Suppressor macrophage treated with lipopolysaccharide for 1 hour (primary cell): ENCODE data around the gene HSBP1L1.
A peak's percentile ranks its signal among the peaks of the same experiment; 100 is the strongest.

Source experiments
- DNase-seq, 3 donors: peaks; one replicate each; pipeline ENCODE4 v3.0.0-alpha.2; 2020 to 2022

HSBP1L1 gene

DNA sequence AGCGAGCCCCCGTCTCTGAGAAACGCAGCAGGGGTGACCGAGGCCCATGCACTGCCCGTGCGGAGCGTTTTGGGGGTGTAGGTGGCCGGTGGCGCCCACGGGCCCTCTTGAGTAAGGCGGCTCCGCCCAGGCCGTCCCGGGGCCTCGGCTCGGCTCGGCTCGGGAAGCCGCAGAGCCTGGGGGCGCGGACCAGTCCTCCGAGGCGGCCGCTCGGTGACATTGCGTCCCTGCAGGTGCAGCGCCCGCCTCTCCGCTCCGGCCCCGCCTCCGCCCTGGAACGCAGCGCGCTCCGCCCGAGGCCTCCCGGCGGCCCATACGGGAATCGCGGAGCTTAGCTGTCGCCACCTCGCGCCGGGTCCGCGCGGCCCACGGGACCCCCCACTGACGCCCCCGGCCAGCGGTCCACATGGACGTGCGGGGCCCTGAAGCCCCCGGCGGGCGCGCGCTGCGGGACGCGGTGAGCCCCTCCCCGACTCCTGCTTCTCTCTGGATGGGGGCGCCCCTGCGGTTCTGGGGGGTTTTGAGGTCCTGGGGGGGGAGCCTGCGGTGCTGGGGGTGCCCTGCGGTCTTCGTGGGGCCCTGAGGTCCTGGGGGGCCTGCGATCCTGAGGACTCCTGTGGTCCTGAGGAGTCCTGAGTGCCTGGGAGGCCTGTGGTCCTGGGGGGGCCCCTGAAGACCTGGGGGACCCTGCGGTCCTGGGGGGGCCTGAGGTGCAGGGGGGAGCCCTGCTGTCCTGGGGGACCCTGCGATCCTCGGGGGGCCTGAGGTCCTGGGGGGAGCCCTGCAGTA is at the start of gene HSBP1L1:
Gene HSBP1L1 (plus strand): TSS at position 314 of the 789 bp plus-strand sequence. CDS start 93 bp downstream, at position 407.
- peak; percentile 62 to 83 (median 71) for DNase-seq

DNA sequence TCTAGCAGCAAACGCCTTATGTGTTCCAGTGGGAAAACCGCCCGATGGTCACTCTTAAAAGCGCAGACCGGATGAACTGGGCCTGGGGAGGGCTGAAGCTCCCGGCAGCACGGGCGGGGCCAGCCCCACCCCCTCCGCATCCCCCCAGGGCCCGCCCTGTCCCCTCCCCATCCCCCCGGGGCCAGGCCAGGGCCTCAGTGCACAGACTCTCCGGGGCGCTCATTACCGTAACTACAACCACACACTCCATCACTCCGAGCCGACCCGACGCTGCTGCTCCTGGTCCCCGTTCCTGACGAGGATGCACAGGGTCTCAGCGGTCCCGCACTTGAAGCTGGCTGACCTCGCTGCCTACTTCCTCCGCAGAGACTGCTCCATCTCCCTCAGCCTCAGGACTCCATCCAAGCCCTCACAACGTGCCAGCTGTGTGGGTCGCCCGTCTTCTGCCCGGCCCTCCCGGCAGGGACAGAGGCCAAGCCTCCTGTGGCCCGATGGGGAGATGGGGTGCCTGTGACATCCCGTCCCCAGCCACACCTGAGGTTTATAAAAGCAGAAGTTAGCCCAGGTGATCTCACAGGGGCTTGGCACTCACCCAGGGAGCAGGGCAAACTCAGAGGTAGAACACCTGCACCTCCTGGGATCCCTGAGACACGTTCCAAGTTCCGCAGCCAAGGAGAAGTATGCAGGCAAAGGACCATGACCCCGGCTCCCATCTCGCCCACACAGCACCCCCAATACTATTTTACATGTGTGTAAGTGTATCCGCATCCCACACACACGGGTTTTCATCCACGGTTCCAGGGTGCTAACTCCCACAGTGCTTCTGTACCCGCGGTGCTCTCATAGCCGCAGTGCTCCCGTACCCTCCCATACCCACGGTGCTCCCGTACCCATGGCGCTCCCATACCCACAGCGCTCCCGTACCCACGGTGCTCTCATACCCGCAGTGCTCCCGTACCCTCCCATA is 49.0 kb upstream of the HSBP1L1 start:
- no peak for DNase-seq

- no peak for DNase-seq
Observed at GRCh38 chr18:79916128-79916494, 48.3 kb upstream of the HSBP1L1 start.

GRCh38 chr18:79916546-79917168 is 47.8 kb upstream of the HSBP1L1 start:
- no peak for DNase-seq

DNA sequence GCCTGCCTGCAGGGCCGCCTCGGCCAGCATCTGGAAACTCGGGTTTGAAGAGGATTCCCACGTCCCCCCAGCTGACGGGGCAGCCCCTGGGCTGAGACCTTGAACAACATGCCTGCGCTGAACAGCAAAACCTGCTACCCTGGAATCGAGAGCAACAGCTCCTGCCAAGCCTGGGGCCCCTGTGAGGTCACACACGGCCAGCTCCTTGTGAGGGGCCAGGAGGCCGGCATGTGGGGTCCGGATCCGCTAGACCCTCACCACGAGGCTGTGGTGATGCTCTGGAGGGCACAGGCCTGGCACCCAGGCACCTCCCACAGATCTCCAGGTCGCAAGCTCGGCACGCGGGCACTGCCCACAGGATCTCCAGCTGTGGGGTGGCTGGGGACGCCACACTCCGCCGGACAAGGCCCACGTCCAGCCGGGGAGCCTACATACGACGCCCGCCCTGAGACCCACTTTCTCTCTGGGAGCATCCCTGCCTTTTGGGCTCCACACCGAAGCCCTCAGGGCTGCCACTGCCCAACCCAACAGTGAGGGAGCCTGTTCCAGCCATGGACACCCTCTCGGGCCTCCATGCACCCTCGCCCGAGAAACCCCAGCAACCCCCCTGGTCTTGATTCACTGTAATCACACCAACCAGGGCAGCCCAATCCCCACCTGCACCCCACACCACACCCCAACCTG is 47.1 kb upstream of the HSBP1L1 start:
- DNase-seq = no peak

DNA sequence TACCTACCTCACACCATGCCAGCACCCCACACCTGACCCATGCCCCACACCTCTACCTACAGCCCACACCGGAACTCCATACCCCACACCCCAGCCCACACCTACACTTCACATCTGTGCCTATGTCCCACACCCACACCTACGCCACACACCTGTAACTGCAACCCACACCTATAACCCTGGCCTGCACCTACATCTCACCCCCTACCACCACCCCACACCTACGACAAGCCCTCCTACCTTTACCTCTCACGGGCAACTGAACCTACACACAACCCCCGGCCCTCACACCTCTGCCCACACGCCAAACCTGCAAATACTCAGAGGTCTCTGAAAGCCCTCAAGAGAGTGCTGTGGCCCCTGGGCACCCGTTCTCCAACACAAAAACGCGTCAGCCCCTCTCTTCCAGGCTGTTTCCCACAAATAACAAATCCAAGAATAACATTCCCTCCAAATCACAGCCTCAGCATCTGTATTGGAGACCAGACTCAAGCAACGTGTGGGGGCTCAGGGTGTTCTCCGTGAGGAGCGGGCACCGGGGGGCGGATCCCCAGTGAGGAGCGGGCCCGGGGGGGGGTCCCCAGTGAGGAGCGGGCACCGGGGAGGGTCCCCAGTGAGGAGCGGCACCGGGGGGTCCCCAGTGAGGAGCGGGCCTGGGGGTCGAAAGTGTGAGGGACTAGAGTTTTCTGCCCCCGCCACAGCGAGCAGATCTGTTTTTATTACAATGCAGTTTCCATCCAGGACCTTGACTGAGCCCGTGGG is 46.4 kb upstream of the HSBP1L1 start:
- no peak for DNase-seq

DNA sequence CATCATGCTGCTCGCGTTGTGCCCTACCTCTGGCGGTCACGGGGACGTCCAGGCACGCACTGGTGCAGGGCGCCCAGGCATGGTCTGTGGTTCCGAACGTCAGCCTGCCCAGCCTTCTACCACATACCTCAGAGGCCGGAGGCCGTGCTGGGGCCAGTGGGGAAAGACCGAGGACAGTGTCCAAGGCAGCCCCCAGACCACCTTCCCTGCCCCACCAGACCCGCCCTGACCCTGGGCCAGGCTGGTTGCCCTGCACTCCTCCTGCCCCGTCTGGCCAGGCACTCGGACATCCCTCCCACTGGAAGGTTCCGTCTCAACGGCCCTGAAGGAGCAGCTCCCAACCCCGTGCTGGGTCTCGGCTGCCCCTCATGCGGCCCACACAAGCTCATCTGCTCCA is 45.8 kb upstream of the HSBP1L1 start:
- DNase-seq = no peak

GRCh38 chr18:79919089-79919488 is 45.4 kb upstream of the HSBP1L1 start:
- DNase-seq = no peak

GRCh38 chr18:79921984-79922965 is 42.2 kb upstream of the HSBP1L1 start:
- DNase-seq = no peak

DNA sequence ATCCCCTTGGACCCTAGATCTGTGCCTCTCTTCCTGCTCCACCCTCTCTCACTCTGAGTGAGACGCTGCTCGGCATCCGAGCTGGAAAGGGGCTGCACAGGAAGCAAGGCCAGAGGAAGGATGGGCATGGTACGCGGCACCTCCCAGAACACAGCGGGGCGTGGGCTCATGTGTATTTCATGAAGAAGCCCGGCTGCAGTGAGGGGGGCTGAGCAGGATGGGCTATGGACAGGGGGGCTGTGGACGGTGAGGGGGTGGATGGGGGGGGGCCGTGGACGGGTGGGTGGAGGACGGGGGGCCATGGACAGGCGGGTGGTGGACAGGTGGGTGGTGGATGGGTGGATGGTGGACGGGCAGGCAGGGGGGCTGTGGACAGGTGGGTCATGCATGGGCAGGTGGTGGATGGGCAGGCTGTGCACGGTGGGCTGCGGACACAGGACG is 41.5 kb upstream of the HSBP1L1 start:
- DNase-seq = no peak

DNA sequence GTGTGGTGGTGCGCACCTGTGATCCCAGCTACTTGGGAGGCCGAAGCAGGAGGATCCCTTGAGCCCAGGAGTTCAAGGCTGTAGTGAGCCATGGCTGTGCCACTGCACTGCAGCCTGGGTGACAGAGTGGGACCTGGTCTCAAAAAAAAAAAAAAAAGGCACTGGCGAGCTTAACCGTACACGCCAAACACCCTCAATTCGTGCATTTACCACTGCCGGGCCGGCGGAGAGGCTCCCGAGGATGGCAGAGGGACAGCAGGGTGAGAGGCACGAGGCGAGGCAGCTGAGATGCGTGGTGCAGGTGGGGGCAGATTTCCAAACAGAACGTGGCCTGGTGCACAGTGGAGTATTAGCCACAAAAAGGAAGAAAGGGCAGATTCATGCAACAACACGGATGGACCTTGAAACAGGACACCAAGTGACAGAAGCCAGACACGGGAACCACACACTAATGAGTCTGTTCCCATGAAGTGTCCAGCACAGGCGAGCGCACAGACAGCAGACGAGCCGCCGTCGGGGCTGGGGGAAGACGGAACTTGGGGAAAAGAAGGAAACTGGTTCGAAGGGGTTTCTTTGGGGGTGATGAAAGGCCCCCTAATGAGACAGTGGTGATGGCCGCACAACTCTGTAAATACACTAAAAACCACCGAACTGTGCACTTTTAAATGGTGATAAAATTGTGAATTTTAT is 40.4 kb upstream of the HSBP1L1 start:
- DNase-seq = no peak

GRCh38 chr18:79924814-79925731 is 39.4 kb upstream of the HSBP1L1 start:
- no peak for DNase-seq

GRCh38 chr18:79926306-79926705 is 38.1 kb upstream of the HSBP1L1 start:
- DNase-seq = no peak

DNA sequence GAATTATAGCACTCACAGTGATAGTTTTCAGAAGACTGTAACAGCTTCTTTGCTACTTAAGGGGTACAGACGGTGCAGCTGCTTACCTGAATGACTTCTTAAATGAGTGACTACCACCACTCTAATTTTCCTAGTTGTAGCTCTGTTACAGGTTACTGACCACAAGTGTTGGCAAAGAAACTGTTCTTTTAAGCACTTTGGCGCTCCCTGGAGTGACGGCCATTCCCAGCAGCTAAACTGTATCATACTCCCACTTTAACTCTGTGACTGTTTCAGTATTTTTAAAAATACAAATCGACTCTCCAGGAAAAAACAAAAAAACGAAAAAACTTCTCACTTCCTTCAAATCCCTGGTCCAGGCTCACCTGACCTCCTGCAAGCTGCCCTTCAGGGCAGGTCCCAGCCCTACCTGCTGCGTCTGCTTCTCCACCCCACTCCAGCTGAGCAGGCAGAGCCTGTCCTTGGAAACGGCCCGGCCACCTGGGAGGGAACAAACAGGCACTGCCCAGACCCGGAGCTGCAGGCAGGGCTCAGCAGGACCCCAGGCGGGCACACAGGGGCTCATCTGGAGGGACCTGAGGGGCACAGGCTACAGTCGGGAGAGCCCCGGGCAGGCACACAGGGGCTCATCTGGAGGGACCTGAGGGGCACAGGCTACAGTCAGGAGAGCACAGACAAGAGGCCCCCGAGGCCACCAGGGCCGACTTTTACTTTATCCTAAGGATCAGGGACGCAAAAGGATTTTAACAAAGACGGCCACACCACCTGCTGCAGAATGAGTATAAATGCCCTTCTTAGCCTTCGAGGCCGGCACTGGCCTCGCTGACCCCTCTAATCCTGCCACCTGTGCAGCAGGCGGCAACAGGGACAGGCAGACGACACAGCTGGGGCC is 37.5 kb upstream of the HSBP1L1 start:
- no peak for DNase-seq

GRCh38 chr18:79927607-79928562 is 36.6 kb upstream of the HSBP1L1 start:
- no peak for DNase-seq

- DNase-seq = no peak
Observed at GRCh38 chr18:79928563-79928960, 35.9 kb upstream of the HSBP1L1 start.
